ENCODE data around the gene VILL. TPM values are rescaled to one million over a fixed set of nuclear protein-coding genes. Genes with fewer than 3 reads are reported as not detected.
A peak's percentile ranks its signal among the peaks of the same experiment; 100 is the strongest.

Gene VILL
- total RNA-seq, 2 donors from 2014 or later, result 11.5 to 13.7 TPM

- ATAC-seq (ENCODE audit: insufficient number of reproducible peaks, low FRiP score, low read depth) (no peak), DNase-seq (ENCODE audit: low spot score) (no peak)
- Histone ChIP-seq H3K9me3 (no peaks in the 10 kb centered on the region), H3K4me1 (ENCODE audit: control insufficient read depth in 1 of 2, low read depth in 2 of 2) (peaks cover 11 to 13% of the 10 kb centered on the region in 2 donors), H3K27me3 (replicated peaks; ENCODE audit: insufficient read depth) (no peaks in the 10 kb centered on the region), H3K4me3 (no peak overlapping the region), H3K36me3 (peaks cover 28% of the 10 kb centered on the region), H3K27ac (no peak overlapping the region)
- no peak for TF ChIP-seq CTCF (IDR thresholded peaks at IDR 0.05)
Observed at GRCh38 chr3:38021196-38021595, 30.6 kb downstream of the VILL start.

GRCh38 chr3:38022301-38022700 lies 31.7 kb downstream of the VILL start:
- Histone ChIP-seq H3K27me3 (replicated peaks; ENCODE audit: insufficient read depth) (no peaks in the 10 kb centered on the region), H3K4me1 (ENCODE audit: control insufficient read depth in 1 of 2, low read depth in 2 of 2) (peaks cover 13 to 22% of the 10 kb centered on the region in 2 donors), H3K4me3 (no peak overlapping the region), H3K36me3 (peaks cover 17% of the 10 kb centered on the region), H3K9me3 (no peaks in the 10 kb centered on the region), H3K27ac (no peak overlapping the region)
- DNase-seq (ENCODE audit: low spot score) (no peak), ATAC-seq (ENCODE audit: insufficient number of reproducible peaks, low FRiP score, low read depth) (no peak)
- TF ChIP-seq CTCF (IDR thresholded peaks at IDR 0.05), result no peak

GRCh38 chr3:38022896-38023709 lies 32.5 kb downstream of the VILL start:
- no peaks in the 10 kb centered on the region for H3K9me3 ChIP-seq
- no peak for TF ChIP-seq CTCF (IDR thresholded peaks at IDR 0.05)
- H3K36me3 ChIP-seq, result peaks cover 13% of the 10 kb centered on the region
- H3K4me3 ChIP-seq, result no peak overlapping the region
- peak overlapping the region in 1 of 2 donors; percentile 89 for H3K27ac ChIP-seq
- peaks cover 13 to 30% of the 10 kb centered on the region in 2 donors for H3K4me1 ChIP-seq (ENCODE audit: control insufficient read depth in 1 of 2, low read depth in 2 of 2)
- DNase-seq (ENCODE audit: low spot score) (no peak), ATAC-seq (ENCODE audit: insufficient number of reproducible peaks, low FRiP score, low read depth) (no peak)
- no peaks in the 10 kb centered on the region for H3K27me3 ChIP-seq (replicated peaks; ENCODE audit: insufficient read depth)

GRCh38 chr3:38026856-38027255 lies 36.3 kb downstream of the VILL start:
- no peaks in the 10 kb centered on the region for H3K27me3 ChIP-seq (replicated peaks; ENCODE audit: insufficient read depth)
- no peak for DNase-seq (ENCODE audit: low spot score)
- H3K27ac ChIP-seq, result peak overlapping the region in 1 of 2 donors; percentile 40
- H3K4me3 ChIP-seq, result no peak overlapping the region
- H3K9me3 ChIP-seq, result no peaks in the 10 kb centered on the region
- H3K36me3 ChIP-seq, result no peaks in the 10 kb centered on the region
- ATAC-seq (ENCODE audit: insufficient number of reproducible peaks, low FRiP score, low read depth), result no peak
- no peak for TF ChIP-seq CTCF (IDR thresholded peaks at IDR 0.05)
- peaks cover 29 to 56% of the 10 kb centered on the region in 2 donors for H3K4me1 ChIP-seq (ENCODE audit: control insufficient read depth in 1 of 2, low read depth in 2 of 2)

GRCh38 chr3:38027466-38028465 lies 37.2 kb downstream of the VILL start:
- DNase-seq (ENCODE audit: low spot score) (no peak), ATAC-seq (ENCODE audit: insufficient number of reproducible peaks, low FRiP score, low read depth) (no peak)
- no peak for TF ChIP-seq CTCF (IDR thresholded peaks at IDR 0.05)
- Histone ChIP-seq H3K9me3 (no peaks in the 10 kb centered on the region), H3K27me3 (replicated peaks; ENCODE audit: insufficient read depth) (no peaks in the 10 kb centered on the region), H3K4me1 (ENCODE audit: control insufficient read depth in 1 of 2, low read depth in 2 of 2) (peaks cover 29 to 59% of the 10 kb centered on the region in 2 donors), H3K4me3 (peak overlapping the region; percentile 81), H3K36me3 (no peaks in the 10 kb centered on the region), H3K27ac (peak overlapping the region; percentile 93 to 99)
